ENCODE measurements around the gene TMTC1. TPM values are rescaled to one million over a fixed set of nuclear protein-coding genes. Genes with fewer than 3 reads are reported as not detected.

TMTC1 gene
- total RNA-seq, 3 donors from 2014 or later (not counting 1 experiment from before 2014, with no cell fraction given), result 0.18 to 2.0 (median 0.50) TPM

GRCh38 chr12:29694002-29694401 is 89.7 kb downstream of the TMTC1 start:
- H3K4me3 Mint-ChIP-seq, result no peak overlapping the region
- no peaks in the 10 kb centered on the region for H3K4me1 Mint-ChIP-seq
- H3K9me3 Mint-ChIP-seq, result peaks cover 0 to 6% of the 10 kb centered on the region in 2 donors
- Histone ChIP-seq H3K9me3 (ENCODE audit: control insufficient read depth, insufficient read depth, low read length) (no peaks in the 10 kb centered on the region), H3K4me3 (ENCODE audit: low read length) (no peak overlapping the region), H3K4me1 (ENCODE audit: control insufficient read depth, insufficient read depth, low read length) (no peaks in the 10 kb centered on the region), H3K27ac (ENCODE audit: low read length) (no peak overlapping the region), H3K27me3 (ENCODE audit: control insufficient read depth, insufficient read depth, low read length) (no peaks in the 10 kb centered on the region), H3K36me3 (ENCODE audit: control insufficient read depth, insufficient read depth, low read length) (no peaks in the 10 kb centered on the region)
- WGBS (ENCODE audit: insufficient coverage), result 95% methylated on average over 5 of the region's 5 CpGs
- H3K36me3 Mint-ChIP-seq, result no peaks in the 10 kb centered on the region
- DNase-seq, result no peak
- no peaks in the 10 kb centered on the region for H3K27me3 Mint-ChIP-seq (ENCODE audit: low read depth in 2 of 2)
- no peak for ATAC-seq
- intact Hi-C loops (cut with micrococcal nuclease), result no loop called here
- no peak for TF ChIP-seq CTCF (IDR thresholded peaks at IDR 0.05)
- no peak overlapping the region for H3K27ac Mint-ChIP-seq

- DNase-seq (no peak), ATAC-seq (no peak)
- H3K36me3 Mint-ChIP-seq, result no peaks in the 10 kb centered on the region
- H3K27me3 ChIP-seq (ENCODE audit: control insufficient read depth, insufficient read depth, low read length), result no peaks in the 10 kb centered on the region
- H3K27ac ChIP-seq (ENCODE audit: low read length), result no peak overlapping the region
- no peak overlapping the region for H3K4me3 Mint-ChIP-seq
- TF ChIP-seq CTCF (IDR thresholded peaks at IDR 0.05), result no peak
- intact Hi-C loops (cut with micrococcal nuclease), result no loop called here
- no CpG with 5 or more reads among the region's 3 CpGs for WGBS (ENCODE audit: insufficient coverage)
- no peak overlapping the region for H3K27ac Mint-ChIP-seq
- H3K4me1 ChIP-seq (ENCODE audit: control insufficient read depth, insufficient read depth, low read length), result no peaks in the 10 kb centered on the region
- H3K4me1 Mint-ChIP-seq, result no peaks in the 10 kb centered on the region
- H3K4me3 ChIP-seq (ENCODE audit: low read length), result no peak overlapping the region
- no peaks in the 10 kb centered on the region for H3K27me3 Mint-ChIP-seq (ENCODE audit: low read depth in 2 of 2)
- no peaks in the 10 kb centered on the region for H3K36me3 ChIP-seq (ENCODE audit: control insufficient read depth, insufficient read depth, low read length)
- peaks cover 0 to 4% of the 10 kb centered on the region in 2 donors for H3K9me3 Mint-ChIP-seq
- H3K9me3 ChIP-seq (ENCODE audit: control insufficient read depth, insufficient read depth, low read length), result no peaks in the 10 kb centered on the region
These were observed 91.5 kb downstream of the TMTC1 start for GRCh38 chr12:29692237-29692636.

DNA sequence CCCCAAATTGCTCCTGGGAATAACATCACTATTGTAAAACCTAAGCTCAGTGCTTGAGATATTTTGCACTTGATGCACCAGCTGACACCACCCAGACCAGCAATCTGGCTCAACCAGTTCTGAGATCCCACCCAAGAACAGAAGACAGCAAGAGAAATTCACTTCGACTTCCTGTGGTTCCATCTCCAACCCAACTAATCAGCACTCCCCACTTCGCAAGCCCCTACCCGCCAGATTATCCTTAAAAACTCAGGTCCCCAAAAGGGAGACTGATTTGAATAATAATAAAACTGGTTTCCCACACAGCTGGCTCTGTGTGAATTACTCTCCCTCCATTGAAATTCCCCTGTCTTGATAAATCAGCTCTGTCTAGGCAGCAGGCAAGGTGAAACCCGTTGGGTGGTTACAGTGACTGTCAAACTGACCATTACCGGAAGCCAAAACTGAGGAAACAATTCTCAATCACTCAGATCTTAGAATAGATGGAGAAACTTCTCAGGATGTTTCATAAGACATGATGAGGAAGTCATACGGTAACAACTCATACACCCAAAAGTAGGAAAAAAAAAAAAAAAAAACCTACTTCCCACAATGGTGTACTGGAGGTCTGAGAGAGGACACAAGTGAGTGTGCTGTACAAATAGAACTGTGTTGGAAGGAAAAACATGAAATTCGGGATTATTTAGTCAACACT is 92.4 kb downstream of the TMTC1 start:
- Mint-ChIP-seq H3K27ac (no peak overlapping the region), H3K9me3 (peaks cover 0 to 4% of the 10 kb centered on the region in 2 donors), H3K4me3 (no peak overlapping the region), H3K27me3 (ENCODE audit: low read depth in 2 of 2) (no peaks in the 10 kb centered on the region), H3K36me3 (no peaks in the 10 kb centered on the region), H3K4me1 (no peaks in the 10 kb centered on the region)
- DNase-seq (no peak), ATAC-seq (peak in 1 of 3 donors; percentile 32)
- no peaks in the 10 kb centered on the region for H3K4me1 ChIP-seq (ENCODE audit: control insufficient read depth, insufficient read depth, low read length)
- H3K9me3 ChIP-seq (ENCODE audit: control insufficient read depth, insufficient read depth, low read length), result no peaks in the 10 kb centered on the region
- H3K4me3 ChIP-seq (ENCODE audit: low read length), result no peak overlapping the region
- H3K27me3 ChIP-seq (ENCODE audit: control insufficient read depth, insufficient read depth, low read length), result no peaks in the 10 kb centered on the region
- 61% methylated on average over 5 of the region's 7 CpGs for WGBS (ENCODE audit: insufficient coverage)
- no peaks in the 10 kb centered on the region for H3K36me3 ChIP-seq (ENCODE audit: control insufficient read depth, insufficient read depth, low read length)
- TF ChIP-seq CTCF (IDR thresholded peaks at IDR 0.05), result no peak
- H3K27ac ChIP-seq (ENCODE audit: low read length), result no peak overlapping the region
- intact Hi-C loops (cut with micrococcal nuclease), result no loop called here

DNA sequence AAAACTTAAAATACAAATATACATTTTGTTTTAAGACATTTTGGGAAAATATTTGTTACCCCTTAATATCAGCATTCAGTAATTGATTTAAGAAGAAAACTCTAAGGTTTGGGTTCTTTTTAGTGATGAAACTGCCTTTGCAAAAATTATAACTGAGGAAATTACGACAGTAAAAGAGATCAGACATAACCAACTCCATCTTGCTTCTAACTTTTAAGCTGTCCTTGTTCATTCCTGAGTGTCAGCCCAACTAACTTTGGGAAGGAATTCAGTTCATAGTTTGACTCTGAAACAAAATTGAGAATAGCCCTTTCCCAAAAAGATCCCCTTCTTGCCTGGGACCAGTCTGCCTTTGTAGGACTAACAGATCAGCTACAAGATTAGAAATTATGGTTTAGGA is 93.0 kb downstream of the TMTC1 start:
- ATAC-seq, result no peak
- Histone ChIP-seq H3K27ac (ENCODE audit: low read length) (no peak overlapping the region), H3K36me3 (ENCODE audit: control insufficient read depth, insufficient read depth, low read length) (no peaks in the 10 kb centered on the region), H3K4me1 (ENCODE audit: control insufficient read depth, insufficient read depth, low read length) (no peaks in the 10 kb centered on the region), H3K9me3 (ENCODE audit: control insufficient read depth, insufficient read depth, low read length) (no peaks in the 10 kb centered on the region), H3K27me3 (ENCODE audit: control insufficient read depth, insufficient read depth, low read length) (no peaks in the 10 kb centered on the region), H3K4me3 (ENCODE audit: low read length) (no peak overlapping the region)
- TF ChIP-seq CTCF (IDR thresholded peaks at IDR 0.05), result no peak
- Mint-ChIP-seq H3K27me3 (ENCODE audit: low read depth in 2 of 2) (no peaks in the 10 kb centered on the region), H3K4me1 (no peaks in the 10 kb centered on the region), H3K4me3 (no peak overlapping the region), H3K36me3 (no peaks in the 10 kb centered on the region), H3K27ac (no peak overlapping the region), H3K9me3 (peaks cover 0 to 4% of the 10 kb centered on the region in 2 donors)
- 89% methylated on average over 1 of the region's 1 CpG for WGBS (ENCODE audit: insufficient coverage)
- no peak for DNase-seq
- intact Hi-C loops (cut with micrococcal nuclease), result no loop called here
